ENCODE results near the gene LAMTOR2.

DNA sequence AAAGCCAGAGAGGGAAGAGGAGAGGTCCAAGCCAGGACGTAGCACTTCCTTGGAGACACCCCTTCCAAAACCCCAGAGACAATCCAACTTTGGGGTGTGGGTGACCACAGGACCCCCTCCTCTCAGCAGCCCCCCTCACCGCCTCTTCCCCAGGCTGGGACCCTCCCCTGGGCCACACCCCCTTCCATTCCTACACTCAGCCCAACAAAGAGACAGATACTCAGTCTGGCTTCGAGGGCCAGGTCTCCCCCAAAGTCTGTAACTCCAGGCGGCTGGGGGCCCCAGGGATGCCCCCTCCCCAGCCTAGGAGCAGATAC lies 26.2 kb downstream of the LAMTOR2 start:
- TF ChIP-seq, protein P1, sequence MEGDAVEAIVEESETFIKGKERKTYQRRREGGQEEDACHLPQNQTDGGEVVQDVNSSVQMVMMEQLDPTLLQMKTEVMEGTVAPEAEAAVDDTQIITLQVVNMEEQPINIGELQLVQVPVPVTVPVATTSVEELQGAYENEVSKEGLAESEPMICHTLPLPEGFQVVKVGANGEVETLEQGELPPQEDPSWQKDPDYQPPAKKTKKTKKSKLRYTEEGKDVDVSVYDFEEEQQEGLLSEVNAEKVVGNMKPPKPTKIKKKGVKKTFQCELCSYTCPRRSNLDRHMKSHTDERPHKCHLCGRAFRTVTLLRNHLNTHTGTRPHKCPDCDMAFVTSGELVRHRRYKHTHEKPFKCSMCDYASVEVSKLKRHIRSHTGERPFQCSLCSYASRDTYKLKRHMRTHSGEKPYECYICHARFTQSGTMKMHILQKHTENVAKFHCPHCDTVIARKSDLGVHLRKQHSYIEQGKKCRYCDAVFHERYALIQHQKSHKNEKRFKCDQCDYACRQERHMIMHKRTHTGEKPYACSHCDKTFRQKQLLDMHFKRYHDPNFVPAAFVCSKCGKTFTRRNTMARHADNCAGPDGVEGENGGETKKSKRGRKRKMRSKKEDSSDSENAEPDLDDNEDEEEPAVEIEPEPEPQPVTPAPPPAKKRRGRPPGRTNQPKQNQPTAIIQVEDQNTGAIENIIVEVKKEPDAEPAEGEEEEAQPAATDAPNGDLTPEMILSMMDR (IDR thresholded peaks at IDR 0.05): no peak
- TF ChIP-seq POLR2A (IDR thresholded peaks at IDR 0.05): no peak

Data from gastroesophageal sphincter (tissue), 3 donors.